HepG2 (cell line): ENCODE results near the gene SACS. TPM values are rescaled to one million over a fixed set of nuclear protein-coding genes. Genes with fewer than 3 reads are reported as not detected.
A peak's percentile ranks its signal among the peaks of the same experiment; 100 is the strongest.

Experiments
- BRCA1 ChIP-seq: sonication (generic); formaldehyde crosslinking; IDR thresholded peaks from 2 replicates; pipeline ENCODE4 v1.4.0; 2020; ENCODE audit warnings: missing genetic modification reagents
- CCDC6 ChIP-seq: sonication (generic); formaldehyde crosslinking; IDR thresholded peaks from 2 replicates; pipeline ENCODE4 v1.8.1; 2022; ENCODE audit warnings: mild to moderate bottlenecking, missing genetic modification reagents, moderate library complexity
- ELF3 ChIP-seq: IDR thresholded peaks from 2 replicates; pipeline ENCODE4 v1.6.1; 2016; ENCODE audit warnings: missing genetic modification reagents, missing compliant biosample characterization
- MAZ ChIP-seq, 2 experiments: sonication (generic) in 1 of 2; formaldehyde crosslinking in 1 of 2; IDR thresholded peaks; 2 replicates each; pipeline versions ENCODE4 v1.5.0 to v1.6.1; 2012 to 2020; ENCODE audit warnings: low read depth in 2 of 2, mild to moderate bottlenecking in 2 of 2, borderline replicate concordance in 1 of 2, improper control_type of control experiment in 1 of 2, low read length in 1 of 2, missing genetic modification reagents in 1 of 2, moderate library complexity in 1 of 2
- MBNL3 ChIP-seq: fragments of 250-450 bp; sonication (Bioruptor Pico); conservative IDR thresholded peaks from 2 replicates; pipeline ENCODE4 v1.8.0; 2022; ENCODE audit warnings: mild to moderate bottlenecking, inconsistent platforms
- NR2F1 ChIP-seq, 2 experiments: fragments of 450-650 bp in 1 of 2; formaldehyde crosslinking in 1 of 2; IDR thresholded peaks; 2 replicates each; pipeline versions ENCODE4 v1.5.0 to v1.6.1; 2016 to 2020; ENCODE audit warnings: mild to moderate bottlenecking in 1 of 2, missing compliant biosample characterization in 1 of 2, missing genetic modification reagents in 1 of 2, moderate library complexity in 1 of 2
- RARG ChIP-seq: sonication (generic); formaldehyde crosslinking; IDR thresholded peaks from 2 replicates; pipeline ENCODE4 v1.4.0; 2020; ENCODE audit warnings: low read depth, mild to moderate bottlenecking, missing genetic modification reagents
- RBM22 ChIP-seq: fragments of 200-400 bp; formaldehyde crosslinking; optimal IDR thresholded peaks from 2 replicates; pipeline ENCODE3; 2017; ENCODE audit warnings: mild to moderate bottlenecking, low read length, moderate library complexity
- SIN3B ChIP-seq: fragments of 150-350 bp; IDR thresholded peaks from 2 replicates; pipeline ENCODE4 v1.6.1; 2014; ENCODE audit warnings: low read length
- SP2 ChIP-seq: sonication (generic); formaldehyde crosslinking; IDR thresholded peaks from 2 replicates; pipeline ENCODE4 v1.5.1; 2020; ENCODE audit warnings: mild to moderate bottlenecking, missing genetic modification reagents
- TRIM24 ChIP-seq: sonication (generic); formaldehyde crosslinking; IDR thresholded peaks from 2 replicates; pipeline ENCODE4 v1.8.0; 2022; ENCODE audit warnings: mild to moderate bottlenecking, missing genetic modification reagents
- ZNF431 ChIP-seq: sonication (generic); formaldehyde crosslinking; IDR thresholded peaks from 2 replicates; pipeline ENCODE4 v1.9.0; 2022; ENCODE audit warnings: missing genetic modification reagents, low read depth, mild to moderate bottlenecking, borderline replicate concordance
- ZNF446 ChIP-seq: sonication (generic); formaldehyde crosslinking; IDR thresholded peaks from 2 replicates; pipeline ENCODE4 v1.5.0; 2020; ENCODE audit warnings: mild to moderate bottlenecking, missing genetic modification reagents
- ZNF496 ChIP-seq: sonication (generic); formaldehyde crosslinking; IDR thresholded peaks from 2 replicates; pipeline ENCODE4 v1.8.1; 2023; ENCODE audit warnings: mild to moderate bottlenecking, moderate library complexity, missing genetic modification reagents; ENCODE audit not compliant: insufficient replicate concordance
- ZNF557 ChIP-seq: sonication (generic); formaldehyde crosslinking; IDR thresholded peaks from 2 replicates; pipeline ENCODE4 v1.4.0; 2020; ENCODE audit warnings: missing genetic modification reagents
- ZNF563 ChIP-seq: sonication (generic); formaldehyde crosslinking; IDR thresholded peaks from 2 replicates; pipeline ENCODE4 v1.8.0; 2022; ENCODE audit warnings: mild to moderate bottlenecking, moderate library complexity, missing genetic modification reagents
- ZNF567 ChIP-seq: sonication (generic); formaldehyde crosslinking; IDR thresholded peaks from 2 replicates; pipeline ENCODE4 v1.8.1; 2023; ENCODE audit warnings: mild to moderate bottlenecking, missing genetic modification reagents, borderline replicate concordance
- ZNF672 ChIP-seq: sonication (generic); formaldehyde crosslinking; IDR thresholded peaks from 2 replicates; pipeline ENCODE4 v1.8.1; 2022; ENCODE audit warnings: missing genetic modification reagents
- polyA plus RNA-seq, 8 experiments: library from polyadenylated mRNA; depleted of rRNA in 3 of 8; stranded (reverse) in 7 of 8; unstranded in 1 of 8; fragments of >200 nt; fragmentation: Illumina TruSeq in 4 of 8; extraction: Trizol in 4 of 8; gene quantifications; 2 replicates each; pipeline versions ENCODE4 v1.2.1 to v1.2.3, GENCODE V29; 2011 to 2016; ENCODE audit warnings: low read depth in 4 of 8, missing spikeins in 1 of 8, mixed read lengths in 1 of 8; ENCODE audit not compliant: insufficient read depth in 1 of 8
- total RNA-seq, 5 experiments: library from RNA; depleted of rRNA; stranded (reverse); fragments of >200 nt; fragmentation: Illumina TruSeq; extraction: Trizol; gene quantifications; 2 replicates each; pipeline ENCODE4 v1.2.3, GENCODE V29; 2016; ENCODE audit warnings: low read depth in 1 of 5
- TF ChIP-seq, protein P1 (sequence below): sonication (generic); formaldehyde crosslinking; IDR thresholded peaks from 2 replicates; pipeline ENCODE4 v1.8.0; 2022; ENCODE audit warnings: missing genetic modification reagents, low read depth, mild to moderate bottlenecking, borderline replicate concordance
- TF ChIP-seq, protein P2 (sequence below): fragments of 450-650 bp; IDR thresholded peaks from 2 replicates; pipeline ENCODE4 v1.6.1; 2016
- TF ChIP-seq, protein P3 (sequence below): sonication (generic); formaldehyde crosslinking; IDR thresholded peaks from 2 replicates; pipeline ENCODE4 v1.4.0; 2020; ENCODE audit warnings: mild to moderate bottlenecking, low read depth, missing genetic modification reagents
- TF ChIP-seq, protein P4 (sequence below): sonication (generic); formaldehyde crosslinking; IDR thresholded peaks from 2 replicates; pipeline ENCODE4 v1.4.0; 2020; ENCODE audit warnings: mild to moderate bottlenecking, missing genetic modification reagents
- TF ChIP-seq, protein P5 (sequence below): sonication (generic); formaldehyde crosslinking; IDR thresholded peaks from 2 replicates; pipeline ENCODE4 v1.4.0; 2020; ENCODE audit warnings: missing genetic modification reagents

The SACS gene
- total and polyA plus RNA-seq, 2 of the 13 experiments (the other 11 are each of a cell fraction or from before 2014, with no cell fraction given) = 4.0 to 15.7 TPM

DNA sequence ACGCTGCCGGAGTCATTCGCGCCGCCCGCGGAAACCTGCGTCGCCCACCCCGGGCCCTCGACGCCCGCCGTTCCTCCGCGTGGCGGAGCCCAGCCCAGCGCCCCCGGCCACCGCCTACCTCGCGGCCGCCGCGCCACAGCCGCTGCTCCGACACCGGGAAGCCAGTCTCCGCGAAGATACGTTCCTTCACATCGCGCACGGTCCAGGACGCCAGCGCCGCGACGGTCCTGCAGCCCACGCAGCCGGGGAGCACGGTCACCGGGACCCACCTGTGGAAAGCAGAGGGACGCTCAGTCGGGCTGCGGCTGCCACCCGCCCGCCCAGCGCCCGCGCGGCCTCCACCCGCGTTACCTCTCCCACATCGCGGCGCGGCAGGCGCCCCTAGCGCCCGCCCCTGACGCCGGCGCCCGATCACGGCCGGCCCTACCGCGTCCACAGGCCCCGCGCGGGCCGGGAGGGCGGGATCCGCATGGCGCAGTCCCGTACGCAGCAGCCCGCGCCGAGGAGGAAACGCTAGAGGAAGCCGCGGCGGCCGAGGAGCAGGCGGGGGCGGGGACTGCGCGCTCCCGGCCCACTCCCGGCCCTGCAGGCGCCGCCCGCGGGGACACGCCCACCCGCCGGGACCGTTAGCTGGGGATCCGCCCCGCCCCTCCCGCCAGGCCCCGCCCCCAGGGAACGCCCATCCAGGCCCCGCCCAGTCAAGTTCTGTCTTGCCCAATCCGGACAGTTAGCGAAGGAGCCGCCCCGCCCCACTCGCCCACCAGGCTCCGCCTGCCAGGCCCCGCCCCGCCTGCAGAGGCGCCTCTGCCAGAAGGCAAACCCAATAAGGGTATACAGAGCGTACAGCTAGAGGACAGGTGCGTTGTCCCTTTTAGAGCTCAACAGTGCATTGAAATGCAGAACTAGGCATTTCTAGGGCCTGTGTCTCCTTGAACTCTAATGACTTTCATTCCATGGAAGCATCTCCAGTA lies 58.2 kb downstream of the SACS start (continued):
- peak; percentile 57; the same call in 1 of the 2 replicates for TF ChIP-seq ZNF446 (CRISPR knock-in tag)
- TF ChIP-seq RBM22 = no peak
- peak; percentile 30; the same call in 1 of the 2 replicates for TF ChIP-seq MAZ (IDR thresholded peaks at IDR 0.05; ENCODE audit: borderline replicate concordance, low read depth, low read length)
- TF ChIP-seq MAZ (CRISPR knock-in tag; IDR thresholded peaks at IDR 0.05; ENCODE audit: low read depth) = 0 out of 2 replicates have a peak, but pooled peaks have one; percentile 44
- TF ChIP-seq, protein P1, sequence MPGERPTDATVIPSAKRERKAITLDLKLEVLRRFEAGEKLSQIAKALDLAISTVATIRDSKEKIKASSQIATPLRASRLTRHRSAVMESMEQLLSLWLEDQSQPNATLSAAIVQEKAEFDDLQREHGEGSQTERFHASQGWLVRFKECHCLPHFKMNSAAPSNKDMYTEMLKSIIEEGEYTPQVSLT (CRISPR knock-in tag) = no peak
- no peak for TF ChIP-seq SIN3B
- TF ChIP-seq, protein P2, sequence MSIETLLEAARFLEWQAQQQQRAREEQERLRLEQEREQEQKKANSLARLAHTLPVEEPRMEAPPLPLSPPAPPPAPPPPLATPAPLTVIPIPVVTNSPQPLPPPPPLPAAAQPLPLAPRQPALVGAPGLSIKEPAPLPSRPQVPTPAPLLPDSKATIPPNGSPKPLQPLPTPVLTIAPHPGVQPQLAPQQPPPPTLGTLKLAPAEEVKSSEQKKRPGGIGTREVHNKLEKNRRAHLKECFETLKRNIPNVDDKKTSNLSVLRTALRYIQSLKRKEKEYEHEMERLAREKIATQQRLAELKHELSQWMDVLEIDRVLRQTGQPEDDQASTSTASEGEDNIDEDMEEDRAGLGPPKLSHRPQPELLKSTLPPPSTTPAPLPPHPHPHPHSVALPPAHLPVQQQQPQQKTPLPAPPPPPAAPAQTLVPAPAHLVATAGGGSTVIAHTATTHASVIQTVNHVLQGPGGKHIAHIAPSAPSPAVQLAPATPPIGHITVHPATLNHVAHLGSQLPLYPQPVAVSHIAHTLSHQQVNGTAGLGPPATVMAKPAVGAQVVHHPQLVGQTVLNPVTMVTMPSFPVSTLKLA = no peak
- TF ChIP-seq, protein P3, sequence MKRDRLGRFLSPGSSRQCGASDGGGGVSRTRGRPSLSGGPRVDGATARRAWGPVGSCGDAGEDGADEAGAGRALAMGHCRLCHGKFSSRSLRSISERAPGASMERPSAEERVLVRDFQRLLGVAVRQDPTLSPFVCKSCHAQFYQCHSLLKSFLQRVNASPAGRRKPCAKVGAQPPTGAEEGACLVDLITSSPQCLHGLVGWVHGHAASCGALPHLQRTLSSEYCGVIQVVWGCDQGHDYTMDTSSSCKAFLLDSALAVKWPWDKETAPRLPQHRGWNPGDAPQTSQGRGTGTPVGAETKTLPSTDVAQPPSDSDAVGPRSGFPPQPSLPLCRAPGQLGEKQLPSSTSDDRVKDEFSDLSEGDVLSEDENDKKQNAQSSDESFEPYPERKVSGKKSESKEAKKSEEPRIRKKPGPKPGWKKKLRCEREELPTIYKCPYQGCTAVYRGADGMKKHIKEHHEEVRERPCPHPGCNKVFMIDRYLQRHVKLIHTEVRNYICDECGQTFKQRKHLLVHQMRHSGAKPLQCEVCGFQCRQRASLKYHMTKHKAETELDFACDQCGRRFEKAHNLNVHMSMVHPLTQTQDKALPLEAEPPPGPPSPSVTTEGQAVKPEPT (CRISPR knock-in tag) = 0 out of 2 replicates have a peak, but pooled peaks have one; percentile 60
- peak; percentile 53; the same call in 1 of the 2 replicates for TF ChIP-seq ZNF431 (CRISPR knock-in tag)
- TF ChIP-seq ZNF557 (CRISPR knock-in tag) = no peak
- TF ChIP-seq BRCA1 (CRISPR knock-in tag) = no peak
- TF ChIP-seq CCDC6 = 0 out of 2 replicates have a peak, but pooled peaks have one; percentile 29
- peak; percentile 82; the same call in 1 of the 2 replicates for TF ChIP-seq ZNF563
- TF ChIP-seq, protein P4, sequence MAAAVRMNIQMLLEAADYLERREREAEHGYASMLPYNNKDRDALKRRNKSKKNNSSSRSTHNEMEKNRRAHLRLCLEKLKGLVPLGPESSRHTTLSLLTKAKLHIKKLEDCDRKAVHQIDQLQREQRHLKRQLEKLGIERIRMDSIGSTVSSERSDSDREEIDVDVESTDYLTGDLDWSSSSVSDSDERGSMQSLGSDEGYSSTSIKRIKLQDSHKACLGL (CRISPR knock-in tag) = peak; percentile 82
- no peak for TF ChIP-seq RARG (CRISPR knock-in tag)
- TF ChIP-seq ZNF567 (CRISPR knock-in tag) = no peak
- TF ChIP-seq NR2F1 (CRISPR knock-in tag; IDR thresholded peaks at IDR 0.05) = no peak
- TF ChIP-seq TRIM24 = no peak
- no peak for TF ChIP-seq MBNL3 (CRISPR knock-in tag)
- peak; percentile 43 for TF ChIP-seq SP2 (CRISPR knock-in tag)
- TF ChIP-seq ELF3 (CRISPR knock-in tag) = 0 out of 2 replicates have a peak, but pooled peaks have one; percentile 35
- no peak for TF ChIP-seq ZNF672 (CRISPR knock-in tag)
- TF ChIP-seq, protein P5, sequence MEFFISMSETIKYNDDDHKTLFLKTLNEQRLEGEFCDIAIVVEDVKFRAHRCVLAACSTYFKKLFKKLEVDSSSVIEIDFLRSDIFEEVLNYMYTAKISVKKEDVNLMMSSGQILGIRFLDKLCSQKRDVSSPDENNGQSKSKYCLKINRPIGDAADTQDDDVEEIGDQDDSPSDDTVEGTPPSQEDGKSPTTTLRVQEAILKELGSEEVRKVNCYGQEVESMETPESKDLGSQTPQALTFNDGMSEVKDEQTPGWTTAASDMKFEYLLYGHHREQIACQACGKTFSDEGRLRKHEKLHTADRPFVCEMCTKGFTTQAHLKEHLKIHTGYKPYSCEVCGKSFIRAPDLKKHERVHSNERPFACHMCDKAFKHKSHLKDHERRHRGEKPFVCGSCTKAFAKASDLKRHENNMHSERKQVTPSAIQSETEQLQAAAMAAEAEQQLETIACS (CRISPR knock-in tag) = peak; percentile 29; the same call in 1 of the 2 replicates
- no peak for TF ChIP-seq ZNF496 (CRISPR knock-in tag)
